ENCODE results near the gene WNT7B. TPM values are rescaled to one million over a fixed set of nuclear protein-coding genes. Genes with fewer than 3 reads are reported as not detected.

The WNT7B gene
- total and polyA plus RNA-seq, 2 of the 8 experiments (the other 6 are each of a cell fraction or from before 2014, with no cell fraction given), result 0.14 to 0.24 TPM

DNA sequence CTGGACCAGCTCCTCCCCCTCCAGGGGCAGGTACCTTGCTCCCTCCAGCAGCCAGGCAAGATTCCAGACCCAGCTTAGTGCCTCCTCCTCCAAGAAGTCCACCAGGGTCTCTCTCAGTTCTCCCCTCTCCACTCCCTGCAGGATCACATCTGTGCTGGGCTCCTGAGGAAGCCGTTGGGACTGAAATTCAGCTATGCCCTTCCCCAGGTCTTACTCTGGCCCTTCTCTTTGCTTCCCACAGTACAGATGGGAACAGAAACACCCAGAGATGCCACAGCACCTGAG lies 14.6 kb downstream of the WNT7B start:
- DNase-seq (ENCODE audit: low read depth in 1 of 2, low spot score in 2 of 2) (no peak), FAIRE-seq (no peak)
- Histone ChIP-seq H3K9me3 (ENCODE audit: insufficient read depth in 2 of 2, low read depth in 1 of 2, low read length in 1 of 2) (no peaks in the 10 kb centered on the region), H4K20me1 (replicated peaks in 1 of 2; ENCODE audit: control insufficient read depth in 1 of 2, insufficient read depth in 2 of 2, low read length in 2 of 2) (peaks cover 0 to 1% of the 10 kb centered on the region in 2 experiments), H2AFZ (ENCODE audit: low read length) (no peak overlapping the region), H3K56ac (replicated peaks; ENCODE audit: insufficient read length, low read depth, low read length) (no peak overlapping the region), H3K4ac (replicated peaks; ENCODE audit: insufficient read length, low read depth, low read length) (no peak overlapping the region), H3K4me3 (ENCODE audit: extremely low read depth in 1 of 4, insufficient read depth in 2 of 4, low read depth in 3 of 4, low read length in 4 of 4) (no peak overlapping the region), H3K4me2 (ENCODE audit: insufficient read depth in 1 of 2, low read depth in 2 of 2, low read length in 2 of 2) (no peak overlapping the region), H2AK5ac (ENCODE audit: low read depth, low read length) (no peak overlapping the region; the same call in 1 of the 2 replicates), H3K4me1 (replicated peaks in 1 of 4; ENCODE audit: control insufficient read depth in 3 of 4, insufficient read depth in 4 of 4, low read length in 3 of 4) (peaks cover 0 to 28% (median 18%) of the 10 kb centered on the region in 4 experiments; a peak in 6 of 7 replicates), H3K79me1 (ENCODE audit: low read depth, low read length) (no peaks in the 10 kb centered on the region), H2BK120ac (replicated peaks; ENCODE audit: low read depth, low read length) (no peak overlapping the region), H3K79me2 (ENCODE audit: control insufficient read depth in 1 of 2, insufficient read depth in 2 of 2, low read length in 2 of 2) (no peaks in the 10 kb centered on the region), H3K9ac (replicated peaks in 1 of 4; ENCODE audit: extremely low read depth in 1 of 4, low read depth in 3 of 4, low read length in 3 of 4) (no peak overlapping the region), H3K18ac (ENCODE audit: extremely low read depth, low read length) (no peak overlapping the region), H2BK20ac (ENCODE audit: low read length) (no peak overlapping the region), H4K91ac (replicated peaks; ENCODE audit: insufficient read length, low read length) (no peak overlapping the region), H4K8ac (ENCODE audit: extremely low read depth, insufficient read depth, low read length) (no peak overlapping the region), H3K23ac (ENCODE audit: insufficient read length) (no peak overlapping the region), H2BK12ac (ENCODE audit: low read depth, low read length) (no peak overlapping the region), H3K27ac (ENCODE audit: low read depth, low read length) (no peak overlapping the region), H4K5ac (ENCODE audit: insufficient read length, low read depth, low read length) (no peak overlapping the region), H3K27me3 (replicated peaks in 1 of 4; ENCODE audit: control insufficient read depth in 3 of 4, extremely low read depth in 1 of 4, insufficient read depth in 3 of 4, low read length in 3 of 4) (peaks cover 0 to 12% (median 4%) of the 10 kb centered on the region in 4 experiments; a peak in 3 of 7 replicates), H3K14ac (ENCODE audit: insufficient read length) (no peak overlapping the region), H2BK15ac (ENCODE audit: low read length) (no peak overlapping the region), H2BK5ac (ENCODE audit: low read depth, low read length) (no peak overlapping the region), H3K36me3 (ENCODE audit: control insufficient read depth in 2 of 4, insufficient read depth in 4 of 4, low read length in 3 of 4) (no peaks in the 10 kb centered on the region), H3K23me2 (ENCODE audit: low read depth, low read length) (no peaks in the 10 kb centered on the region)
- CTCF ChIA-PET (ENCODE audit: partially characterized antibody), result interaction anchor here (1.4 to 1.7 kb wide), 3 partner anchors 20 to 96 kb away, joined by 3 to 6 read pairs (median 4); no protein-coding TSS in a partner anchor
- WGBS, 2 experiments (ENCODE audit: extremely low coverage in 1 of 2, insufficient coverage in 1 of 2, insufficient read length in 1 of 2, insufficient replicate concordance in 2 of 2, low coverage in 1 of 2, low lambda C conversion rate in 2 of 2, missing lambda C conversion rate in 1 of 2), result 100% methylated on average over 1 of the region's 1 CpG; no CpG with 5 or more reads in 1 of the 2 experiments
- POLR2A ChIA-PET (ENCODE audit: partially characterized antibody), result no interaction called here
- TF ChIP-seq, protein P1, sequence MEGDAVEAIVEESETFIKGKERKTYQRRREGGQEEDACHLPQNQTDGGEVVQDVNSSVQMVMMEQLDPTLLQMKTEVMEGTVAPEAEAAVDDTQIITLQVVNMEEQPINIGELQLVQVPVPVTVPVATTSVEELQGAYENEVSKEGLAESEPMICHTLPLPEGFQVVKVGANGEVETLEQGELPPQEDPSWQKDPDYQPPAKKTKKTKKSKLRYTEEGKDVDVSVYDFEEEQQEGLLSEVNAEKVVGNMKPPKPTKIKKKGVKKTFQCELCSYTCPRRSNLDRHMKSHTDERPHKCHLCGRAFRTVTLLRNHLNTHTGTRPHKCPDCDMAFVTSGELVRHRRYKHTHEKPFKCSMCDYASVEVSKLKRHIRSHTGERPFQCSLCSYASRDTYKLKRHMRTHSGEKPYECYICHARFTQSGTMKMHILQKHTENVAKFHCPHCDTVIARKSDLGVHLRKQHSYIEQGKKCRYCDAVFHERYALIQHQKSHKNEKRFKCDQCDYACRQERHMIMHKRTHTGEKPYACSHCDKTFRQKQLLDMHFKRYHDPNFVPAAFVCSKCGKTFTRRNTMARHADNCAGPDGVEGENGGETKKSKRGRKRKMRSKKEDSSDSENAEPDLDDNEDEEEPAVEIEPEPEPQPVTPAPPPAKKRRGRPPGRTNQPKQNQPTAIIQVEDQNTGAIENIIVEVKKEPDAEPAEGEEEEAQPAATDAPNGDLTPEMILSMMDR (IDR thresholded peaks at IDR 0.05; ENCODE audit: control extremely low read depth in 1 of 3, insufficient read depth in 1 of 3, low read depth in 1 of 3, low read length in 3 of 3), result no peak
- no peak for TF ChIP-seq FOSL1 (IDR thresholded peaks at IDR 0.05; ENCODE audit: insufficient read depth, low read depth, low read length)
- TF ChIP-seq, protein P2, sequence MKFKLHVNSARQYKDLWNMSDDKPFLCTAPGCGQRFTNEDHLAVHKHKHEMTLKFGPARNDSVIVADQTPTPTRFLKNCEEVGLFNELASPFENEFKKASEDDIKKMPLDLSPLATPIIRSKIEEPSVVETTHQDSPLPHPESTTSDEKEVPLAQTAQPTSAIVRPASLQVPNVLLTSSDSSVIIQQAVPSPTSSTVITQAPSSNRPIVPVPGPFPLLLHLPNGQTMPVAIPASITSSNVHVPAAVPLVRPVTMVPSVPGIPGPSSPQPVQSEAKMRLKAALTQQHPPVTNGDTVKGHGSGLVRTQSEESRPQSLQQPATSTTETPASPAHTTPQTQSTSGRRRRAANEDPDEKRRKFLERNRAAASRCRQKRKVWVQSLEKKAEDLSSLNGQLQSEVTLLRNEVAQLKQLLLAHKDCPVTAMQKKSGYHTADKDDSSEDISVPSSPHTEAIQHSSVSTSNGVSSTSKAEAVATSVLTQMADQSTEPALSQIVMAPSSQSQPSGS (IDR thresholded peaks at IDR 0.05; ENCODE audit: low read length), result no peak
- no peak for TF ChIP-seq TBP (IDR thresholded peaks at IDR 0.05; ENCODE audit: low read depth, low read length)
- TF ChIP-seq CTBP2 (IDR thresholded peaks at IDR 0.05; ENCODE audit: borderline replicate concordance, insufficient read depth, insufficient read length, low read length), result no peak
- no peak for TF ChIP-seq PHF8 (conservative IDR thresholded peaks at IDR 0.05; ENCODE audit: low read depth, low read length)
- TF ChIP-seq CEBPB (IDR thresholded peaks at IDR 0.05; ENCODE audit: low read depth, low read length), result no peak
- no peak for TF ChIP-seq BRCA1 (IDR thresholded peaks at IDR 0.05; ENCODE audit: low read depth, low read length)
